Articular chondrocyte of knee joint (primary cell): ENCODE results near the gene CENPI. TPM values are rescaled to one million over a fixed set of nuclear protein-coding genes. Genes with fewer than 3 reads are reported as not detected.

Experiments
- total RNA-seq: library from RNA; depleted of rRNA; stranded (reverse); fragments of >200 nt; gene quantifications from 2 replicates; pipeline ENCODE4 v1.2.3, GENCODE V29; 2012

The CENPI gene, protein sequence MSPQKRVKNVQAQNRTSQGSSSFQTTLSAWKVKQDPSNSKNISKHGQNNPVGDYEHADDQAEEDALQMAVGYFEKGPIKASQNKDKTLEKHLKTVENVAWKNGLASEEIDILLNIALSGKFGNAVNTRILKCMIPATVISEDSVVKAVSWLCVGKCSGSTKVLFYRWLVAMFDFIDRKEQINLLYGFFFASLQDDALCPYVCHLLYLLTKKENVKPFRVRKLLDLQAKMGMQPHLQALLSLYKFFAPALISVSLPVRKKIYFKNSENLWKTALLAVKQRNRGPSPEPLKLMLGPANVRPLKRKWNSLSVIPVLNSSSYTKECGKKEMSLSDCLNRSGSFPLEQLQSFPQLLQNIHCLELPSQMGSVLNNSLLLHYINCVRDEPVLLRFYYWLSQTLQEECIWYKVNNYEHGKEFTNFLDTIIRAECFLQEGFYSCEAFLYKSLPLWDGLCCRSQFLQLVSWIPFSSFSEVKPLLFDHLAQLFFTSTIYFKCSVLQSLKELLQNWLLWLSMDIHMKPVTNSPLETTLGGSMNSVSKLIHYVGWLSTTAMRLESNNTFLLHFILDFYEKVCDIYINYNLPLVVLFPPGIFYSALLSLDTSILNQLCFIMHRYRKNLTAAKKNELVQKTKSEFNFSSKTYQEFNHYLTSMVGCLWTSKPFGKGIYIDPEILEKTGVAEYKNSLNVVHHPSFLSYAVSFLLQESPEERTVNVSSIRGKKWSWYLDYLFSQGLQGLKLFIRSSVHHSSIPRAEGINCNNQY
- total RNA-seq = 8.5 and 13.0 TPM in 2 replicates

DNA sequence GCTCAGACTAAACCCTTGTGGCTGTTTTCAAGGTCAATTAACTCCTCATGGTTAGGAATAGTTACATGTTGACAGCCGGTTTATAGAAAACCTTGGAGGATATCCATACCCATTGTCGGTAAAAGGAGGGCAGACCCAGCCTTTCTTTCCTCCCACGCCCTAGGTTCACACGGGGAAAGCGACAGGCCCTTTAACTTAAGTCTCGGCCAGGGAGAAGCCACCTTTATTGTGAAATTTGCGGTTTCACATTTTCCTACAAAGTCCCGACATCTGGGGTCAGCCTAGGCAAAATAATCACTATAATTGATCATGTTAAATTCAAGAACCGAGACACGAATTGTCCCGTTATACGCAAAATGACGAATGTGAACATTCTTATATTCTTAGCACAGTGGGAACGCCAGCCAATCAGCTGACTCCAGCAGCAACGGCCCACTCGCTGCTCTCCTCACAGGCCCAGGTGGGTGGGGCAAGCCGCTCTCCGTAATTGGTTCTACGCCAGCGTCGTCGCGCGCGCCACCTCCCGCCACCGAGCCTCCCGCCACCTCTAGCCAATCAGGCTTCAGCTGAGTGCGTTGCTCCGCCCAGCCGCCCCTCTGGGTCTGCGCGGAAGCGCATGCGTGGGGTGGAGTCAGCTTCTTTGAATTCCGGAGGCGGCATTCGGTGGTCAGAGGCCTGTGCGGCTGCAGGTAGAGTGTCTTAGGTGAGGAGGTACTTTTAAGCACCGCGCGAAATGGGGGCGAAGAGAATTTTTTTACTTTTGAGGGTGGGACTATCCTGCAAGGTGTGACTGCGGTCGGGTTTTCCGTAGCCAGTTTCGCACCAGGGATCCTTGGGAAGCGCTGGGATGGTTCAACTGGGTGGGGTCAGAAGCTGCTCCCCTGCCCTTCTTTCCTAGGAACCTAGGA, at the start of gene CENPI:
TSS of gene CENPI (plus strand) at position 659 of the 908 bp plus-strand sequence. CDS start 2,867 bp downstream, outside the sequence.

DNA sequence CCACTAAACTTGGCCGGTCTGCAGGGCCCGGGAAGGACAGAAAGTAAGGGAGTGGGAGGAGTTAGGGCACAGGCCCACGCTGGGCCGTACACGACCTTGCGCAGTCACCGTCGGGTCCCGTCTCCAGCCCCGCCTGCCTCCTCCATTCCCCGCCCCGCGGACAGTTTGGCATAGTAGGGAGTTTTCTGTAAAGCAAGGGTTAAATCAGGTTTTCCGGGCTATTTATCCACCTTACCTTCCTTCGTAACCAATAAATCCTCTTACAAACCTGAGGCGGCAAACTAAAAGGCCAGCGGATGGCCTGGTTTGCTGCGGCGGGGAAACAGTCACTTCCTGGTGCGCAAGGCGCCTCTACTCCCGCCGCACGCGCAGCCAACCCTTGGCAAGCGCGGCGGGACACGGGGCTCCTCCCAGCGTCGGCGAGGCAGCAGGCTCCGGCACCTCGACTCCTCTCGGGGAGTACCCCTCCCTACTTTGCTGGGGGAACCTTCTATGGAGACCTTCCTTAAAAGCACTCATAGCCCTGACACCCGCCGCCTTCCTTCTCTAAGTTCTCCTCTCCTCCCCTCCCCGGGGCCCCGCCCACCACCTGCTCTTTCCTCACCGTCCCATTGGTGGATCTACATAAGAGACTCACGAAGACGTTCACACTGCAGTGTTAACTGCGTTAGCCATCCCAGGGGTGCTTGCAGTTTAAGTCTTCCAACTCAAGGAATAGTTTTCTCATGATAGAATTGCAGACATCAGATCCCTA, 46.3 kb upstream of the CENPI start, which contains the start of gene TRMT2B:
TSS of gene TRMT2B (minus strand) at position 563 of the 754 bp plus-strand sequence. CDS start 9,822 bp downstream, outside the sequence.

DNA sequence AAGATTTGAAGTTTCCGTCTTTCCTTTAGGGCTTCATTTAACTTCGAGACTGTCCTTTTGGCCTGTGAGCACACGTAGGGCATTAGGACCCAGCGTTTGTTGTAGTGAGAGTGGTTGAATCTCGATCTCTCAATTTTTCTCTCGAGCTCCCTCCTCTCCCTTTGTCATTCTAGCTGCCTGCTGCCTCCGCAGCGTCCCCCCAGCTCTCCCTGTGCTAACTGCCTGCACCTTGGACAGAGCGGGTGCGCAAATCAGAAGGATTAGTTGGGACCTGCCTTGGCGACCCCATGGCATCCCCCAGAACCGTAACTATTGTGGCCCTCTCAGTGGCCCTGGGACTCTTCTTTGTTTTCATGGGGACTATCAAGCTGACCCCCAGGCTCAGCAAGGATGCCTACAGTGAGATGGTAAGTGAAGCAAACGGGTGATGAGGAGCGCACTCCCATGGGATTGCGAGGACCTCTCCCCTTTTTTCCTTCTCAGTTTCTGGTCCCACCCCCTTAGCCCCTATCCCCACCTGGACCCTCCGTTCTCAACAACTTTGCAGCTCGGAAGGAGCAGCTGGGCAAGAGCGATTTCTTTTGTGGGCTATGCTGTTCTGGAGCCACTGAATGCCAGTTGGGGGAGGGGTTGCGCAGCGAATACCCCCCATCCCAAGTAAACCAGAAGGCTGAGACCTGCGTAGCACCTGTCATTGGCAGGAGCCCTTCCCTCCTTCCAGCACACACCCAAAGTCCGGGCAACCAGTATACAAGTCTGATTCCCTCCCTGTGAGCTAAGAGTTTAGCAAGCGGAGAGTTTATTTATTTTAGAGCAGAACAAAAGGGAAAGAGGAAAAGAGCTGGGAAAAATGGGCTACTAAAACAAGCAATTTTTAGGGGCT, 19.0 kb upstream of the CENPI start, which contains the start of gene TMEM35A:
TSS of gene TMEM35A (plus strand) at position 164 of the 883 bp plus-strand sequence. CDS start at position 288, 124 bp downstream.

Other genes starting within 250 kb of the CENPI start
- not detected in 2 replicates for gene NOX1, start 223.8 kb upstream of the CENPI start, total RNA-seq
- 0.11 TPM in 1 of 2 replicates, not detected in the other for gene XKRX, start 169.3 kb upstream of the CENPI start, total RNA-seq
- gene ARL13A, start 128.5 kb upstream of the CENPI start, total RNA-seq = not detected in 2 replicates
- gene TRMT2B, start 46.1 kb upstream of the CENPI start, total RNA-seq = 15.0 and 16.6 TPM in 2 replicates
- 0.52 and 0.86 TPM in 2 replicates for gene TMEM35A, start 19.3 kb upstream of the CENPI start, total RNA-seq
- gene DRP2, start 121.6 kb downstream of the CENPI start, total RNA-seq = 0.13 and 0.22 TPM in 2 replicates
- 0.22 and 0.26 TPM in 2 replicates for gene TAF7L, start 193.1 kb downstream of the CENPI start, total RNA-seq